GM12891 (cell line): ENCODE results near the gene KCNJ5.

Experiments used
- POLR2A ChIP-seq: IDR thresholded peaks from 2 replicates; pipeline ENCODE4 v1.6.1; 2011; ENCODE audit warnings: low read depth, low read length, control low read depth
- POLR2AphosphoS5 ChIP-seq: IDR thresholded peaks from 2 replicates; pipeline ENCODE4 v1.6.1; 2011; ENCODE audit warnings: low read depth, low read length, control low read depth
- TAF1 ChIP-seq: IDR thresholded peaks from 2 replicates; pipeline ENCODE4 v1.6.1; 2011; ENCODE audit warnings: low read depth, low read length, control low read depth

GRCh38 chr11:128845334-128845780, 45.8 kb upstream of the KCNJ5 start:
- TF ChIP-seq TAF1: no peak
- no peak for TF ChIP-seq POLR2AphosphoS5
- no peak for TF ChIP-seq POLR2A
